LNCaP clone FGC (cell line): ENCODE data around the gene ACTR3C.

ENCODE experiments used
- DNase-seq: peaks from one replicate; pipeline ENCODE4 v3.0.0-alpha.2; 2011; ENCODE audit warnings: low read depth
- H3K4me3 ChIP-seq: 2 replicates; pipeline ENCODE4 v1.5.1; 2011; ENCODE audit warnings: mild to moderate bottlenecking, low read depth, low read length, control low read depth
- CTCF ChIP-seq: IDR thresholded peaks from 2 replicates; pipeline ENCODE4 v1.5.1; 2012; ENCODE audit warnings: mild to moderate bottlenecking; ENCODE audit not compliant: control insufficient read depth, insufficient read depth; ENCODE audit errors: extremely low read depth

Gene ACTR3C

GRCh38 chr7:150336746-150337145 lies 13.4 kb upstream of the ACTR3C start:
- no peak for DNase-seq
- no peak for TF ChIP-seq CTCF
- H3K4me3 ChIP-seq = no peak overlapping the region

GRCh38 chr7:150335774-150336112 lies 12.4 kb upstream of the ACTR3C start:
- no peak for TF ChIP-seq CTCF
- no peak for DNase-seq
- no peak overlapping the region for H3K4me3 ChIP-seq

DNA sequence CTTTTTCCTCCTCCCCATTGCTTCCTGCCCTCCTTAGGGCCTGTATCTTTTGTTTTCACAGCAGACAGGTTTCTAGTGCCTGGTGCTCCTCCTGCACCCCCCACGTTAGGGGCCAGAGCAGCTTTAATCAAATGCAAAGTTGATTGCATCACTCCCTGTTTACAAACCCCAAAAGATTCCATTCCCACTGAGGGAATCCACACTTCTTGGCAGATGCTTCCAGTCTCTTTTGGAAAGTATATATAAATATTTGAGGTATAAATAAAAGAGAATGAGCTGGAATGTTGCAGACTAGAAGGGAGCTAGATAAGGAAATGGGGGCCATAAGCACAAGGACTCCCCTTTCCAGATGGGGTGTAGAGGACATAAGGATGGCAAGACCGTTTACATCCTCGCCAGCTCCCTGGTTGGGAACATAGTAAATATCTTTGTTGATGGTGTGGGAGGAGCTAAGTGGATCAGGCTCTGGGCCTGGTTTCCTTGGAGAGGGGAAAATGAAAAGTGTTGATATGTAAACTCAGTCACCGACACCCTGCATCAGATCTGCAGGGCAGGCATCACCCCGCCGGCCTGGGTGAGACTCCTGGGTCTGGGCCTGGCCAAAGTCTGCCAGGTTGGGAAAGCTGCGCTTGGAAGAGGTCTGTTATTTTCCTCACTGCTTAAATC lies 11.9 kb upstream of the ACTR3C start:
- DNase-seq = no peak

DNA sequence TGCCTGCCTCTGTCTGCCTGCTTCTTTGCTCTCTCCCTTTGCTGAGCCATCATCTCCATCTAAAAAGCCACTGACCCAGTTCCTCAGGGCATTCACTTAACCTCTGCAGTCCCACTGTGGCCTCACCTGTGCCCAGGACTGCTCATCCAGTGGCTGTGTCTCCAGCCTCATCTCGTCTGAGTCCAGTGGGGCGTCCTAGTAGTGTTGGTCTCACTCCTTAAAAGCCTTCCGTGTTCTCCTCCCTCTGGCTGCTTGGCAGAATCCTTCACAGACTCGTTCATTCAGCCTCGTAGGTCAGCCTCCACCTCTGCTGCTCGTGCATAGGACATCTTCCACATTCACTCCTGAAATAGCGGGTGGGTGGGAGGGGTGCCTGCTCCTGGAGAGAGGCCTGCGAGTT lies 10.8 kb upstream of the ACTR3C start:
- TF ChIP-seq CTCF = no peak
- DNase-seq = no peak
- no peak overlapping the region for H3K4me3 ChIP-seq

More for the DNA sequence above, 11.9 kb upstream of the ACTR3C start:
- no peak for TF ChIP-seq CTCF
- H3K4me3 ChIP-seq = no peak overlapping the region

DNA sequence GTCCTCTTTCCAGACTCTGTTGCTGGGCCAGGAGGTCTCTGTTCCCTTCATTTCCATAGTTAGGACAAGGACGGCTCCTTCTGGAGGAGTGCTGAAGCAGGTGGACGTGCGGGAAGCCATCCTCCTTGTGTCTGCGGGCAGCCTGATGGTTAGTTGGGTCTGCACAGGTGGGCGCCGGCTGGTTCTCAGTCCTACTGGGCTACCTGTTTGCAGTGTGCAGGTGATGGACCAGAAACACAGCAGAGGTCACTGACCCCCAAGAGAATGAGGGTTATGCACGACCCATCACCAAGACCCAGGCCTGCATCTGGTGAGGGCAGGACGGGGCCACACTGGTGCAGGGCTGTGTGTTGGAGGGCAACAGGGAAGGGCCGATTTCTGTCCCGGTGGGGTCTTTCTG lies 10.3 kb upstream of the ACTR3C start:
- DNase-seq = no peak
- no peak for TF ChIP-seq CTCF

DNA sequence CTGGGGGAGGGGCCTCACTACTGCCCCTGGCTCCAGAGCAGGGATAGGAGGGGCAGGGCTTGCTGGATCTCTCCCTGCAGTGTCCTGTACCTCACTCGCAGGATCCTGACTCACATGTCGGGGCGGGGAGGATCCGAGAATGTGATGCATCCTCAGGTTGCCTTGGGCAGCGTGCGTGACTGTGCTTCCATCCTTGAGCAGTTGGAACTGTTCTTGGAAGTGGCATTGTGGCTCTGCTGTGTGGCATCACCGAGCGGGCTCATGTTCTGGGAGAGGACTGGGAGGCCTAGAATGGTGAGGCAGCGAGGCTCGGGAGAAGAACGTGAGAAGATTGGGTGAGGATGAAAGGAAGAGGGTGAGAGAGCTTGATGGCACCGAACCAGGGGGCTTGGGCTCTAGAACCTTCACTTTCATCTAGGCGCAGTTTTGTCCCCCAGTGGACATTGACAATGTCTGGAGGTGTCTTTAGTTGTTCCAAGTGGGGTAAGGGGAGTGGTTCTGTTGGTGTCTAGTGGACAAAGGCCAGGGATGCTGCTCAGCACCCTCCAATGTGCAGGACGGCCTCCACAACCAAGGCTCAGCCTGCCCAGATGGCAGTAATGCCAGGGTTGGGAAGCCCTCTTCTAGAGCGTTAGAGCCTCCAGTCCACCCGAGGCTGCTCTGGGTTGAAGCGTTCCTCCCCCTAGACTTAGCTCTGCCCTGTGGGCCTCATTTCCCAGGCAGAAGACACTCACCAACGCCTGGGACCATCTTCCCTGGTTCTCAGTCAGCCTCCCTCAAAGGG lies 9.7 kb upstream of the ACTR3C start:
- no peak for TF ChIP-seq CTCF
- DNase-seq = no peak
- H3K4me3 ChIP-seq = no peak overlapping the region

More for the DNA sequence above, 10.3 kb upstream of the ACTR3C start:
- no peak overlapping the region for H3K4me3 ChIP-seq

DNA sequence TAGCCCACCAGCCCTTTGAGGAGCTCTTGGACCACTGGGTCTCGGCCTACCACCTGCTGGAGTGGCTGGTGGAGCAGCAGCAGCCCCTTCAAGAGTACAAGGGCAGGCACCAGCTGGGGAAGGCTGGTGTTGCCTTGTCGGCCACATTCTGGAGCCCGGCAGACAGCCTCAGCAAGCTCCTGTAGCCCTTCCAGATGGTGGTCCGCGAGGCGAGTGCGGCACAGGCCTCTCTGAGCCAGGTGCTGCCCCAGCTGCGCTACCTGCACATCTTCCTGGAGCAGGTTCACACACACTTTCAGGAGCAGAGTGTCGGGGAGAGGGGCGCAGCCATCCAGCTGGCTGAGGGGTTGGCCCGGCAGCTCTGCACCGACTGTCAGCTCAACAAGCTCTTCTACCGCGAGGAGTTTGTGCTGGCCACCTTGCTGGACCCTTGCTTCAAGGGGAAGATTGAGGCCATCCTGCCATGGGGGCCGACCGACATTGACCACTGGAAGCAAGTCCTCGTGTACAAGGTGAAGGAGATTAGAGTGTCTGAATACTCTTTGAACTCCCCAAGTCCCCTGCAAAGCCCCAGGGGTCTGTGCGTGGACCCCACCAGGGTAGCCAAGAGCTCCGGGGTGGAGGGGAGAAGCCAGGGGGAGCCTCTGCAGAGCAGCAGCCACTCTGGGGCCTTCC lies 7.0 kb upstream of the ACTR3C start:
- H3K4me3 ChIP-seq = no peak overlapping the region
- no peak for TF ChIP-seq CTCF
- no peak for DNase-seq
